ENCODE results near the gene FRMD1.

Gene FRMD1

DNA sequence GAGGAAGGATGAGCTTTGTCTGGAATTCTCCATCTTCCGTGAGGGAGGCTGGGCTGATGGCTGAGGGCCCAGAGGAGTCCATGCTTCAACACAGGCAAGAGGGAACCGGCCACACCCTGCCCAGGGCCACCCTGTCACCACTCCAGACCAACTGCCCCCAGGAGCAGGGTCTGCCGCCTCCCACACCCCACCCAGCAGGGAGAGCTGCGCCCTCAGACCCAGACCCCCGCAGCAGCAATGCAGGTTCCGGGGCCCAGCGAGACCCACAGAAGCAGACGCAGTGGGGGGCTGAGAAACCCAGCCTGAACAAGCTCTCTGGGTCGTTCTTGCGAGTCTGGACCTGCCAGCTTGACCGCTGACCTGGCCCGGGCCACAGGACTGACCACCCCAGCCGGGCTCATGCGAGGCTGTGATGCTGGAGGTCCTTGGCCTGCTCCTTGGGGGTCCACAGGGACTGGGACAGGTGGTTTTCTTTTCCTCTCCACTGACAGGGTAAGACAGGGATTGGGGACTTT, 25.0 kb downstream of the FRMD1 start:
- DNase-seq = no peak

DNA sequence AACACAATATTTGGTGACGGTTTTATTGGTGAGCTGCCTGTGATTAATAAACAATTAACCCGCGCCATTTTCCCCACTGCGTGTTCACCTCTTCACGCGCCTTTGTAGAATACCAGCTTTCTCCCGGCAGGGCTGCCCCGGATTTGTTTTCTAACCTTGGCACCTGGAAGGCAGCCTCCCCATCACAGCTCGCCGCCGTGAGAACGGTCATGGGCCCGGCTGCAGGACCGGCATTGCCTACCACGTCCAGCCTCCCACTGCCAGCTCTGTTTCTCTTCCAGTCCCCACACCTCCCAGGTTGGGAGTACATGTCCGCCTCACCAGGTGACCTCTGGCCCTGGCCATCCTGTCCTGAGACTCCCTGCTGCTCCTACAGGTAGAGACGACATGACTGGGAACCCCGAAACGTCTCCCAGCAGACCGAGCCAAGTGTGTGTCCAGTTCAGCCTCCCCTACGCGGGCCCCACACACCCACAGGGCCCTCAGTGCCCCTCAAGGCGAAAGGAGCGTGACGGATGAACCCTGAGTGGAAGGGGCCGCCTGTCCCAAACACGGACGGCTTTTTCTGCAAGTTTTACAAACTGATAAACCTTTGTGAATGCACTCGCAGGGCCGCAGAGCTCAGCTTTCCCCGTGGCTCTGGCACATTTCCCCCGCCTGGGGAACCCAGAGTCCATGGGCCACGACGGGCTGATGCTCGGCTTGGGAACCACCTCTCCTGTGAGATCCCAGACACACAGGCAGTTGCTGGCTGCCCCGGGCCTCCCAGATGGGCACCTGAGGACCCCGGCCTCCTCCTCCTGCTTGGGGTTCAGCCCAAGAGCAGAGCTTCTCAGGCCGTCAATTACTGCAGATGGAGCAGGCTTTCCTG, 25.7 kb downstream of the FRMD1 start:
- DNase-seq = no peak

DNA sequence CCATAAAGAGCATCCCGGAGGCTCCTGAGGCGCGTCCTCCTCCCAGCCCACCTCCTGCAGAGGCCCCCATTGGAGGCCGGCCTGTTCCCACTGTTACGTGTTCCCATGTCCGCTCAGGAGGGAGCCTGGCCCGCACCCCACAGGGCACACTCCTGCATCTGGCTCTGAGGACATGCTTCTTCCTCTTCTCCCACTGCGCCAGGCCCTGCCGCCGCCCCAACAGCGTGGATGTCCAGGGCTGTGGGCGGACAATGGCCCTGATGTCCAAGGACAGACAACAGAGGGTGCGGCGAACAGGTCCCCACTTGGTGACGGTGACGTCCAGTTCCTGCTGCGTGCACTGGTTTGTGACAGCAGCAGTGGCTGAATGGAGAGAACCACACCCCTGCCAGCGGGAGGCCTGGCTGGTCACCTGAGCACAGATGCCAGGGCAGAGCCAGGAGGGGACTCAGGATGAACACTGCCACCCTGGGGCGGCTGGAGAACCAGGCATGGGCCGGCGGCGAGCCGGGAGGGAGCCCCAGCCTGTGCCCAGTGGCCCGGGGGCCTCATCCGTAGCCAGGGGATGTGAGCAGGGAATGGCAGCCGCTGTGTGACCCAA, 26.6 kb downstream of the FRMD1 start:
- no peak for DNase-seq

DNA sequence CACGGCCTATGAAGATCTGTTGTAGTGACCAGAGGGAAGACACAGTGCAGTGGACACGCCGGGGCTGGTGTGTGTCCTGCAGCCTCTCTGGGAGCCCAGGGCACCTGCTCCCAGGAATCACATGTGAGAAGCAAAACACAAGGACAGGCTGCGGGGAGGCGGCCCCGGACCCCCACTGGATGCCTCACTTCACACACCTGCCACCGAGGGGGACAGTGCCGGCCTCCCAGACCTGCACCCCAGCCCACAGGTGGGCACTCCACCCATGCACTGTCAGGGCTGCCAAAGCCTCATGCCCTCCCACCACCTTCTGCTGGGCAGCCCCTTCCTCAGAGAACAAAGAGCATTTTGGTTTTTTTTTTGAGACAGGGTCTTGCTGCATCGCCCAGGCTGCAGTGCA, 27.4 kb downstream of the FRMD1 start:
- no peak for DNase-seq

DNA sequence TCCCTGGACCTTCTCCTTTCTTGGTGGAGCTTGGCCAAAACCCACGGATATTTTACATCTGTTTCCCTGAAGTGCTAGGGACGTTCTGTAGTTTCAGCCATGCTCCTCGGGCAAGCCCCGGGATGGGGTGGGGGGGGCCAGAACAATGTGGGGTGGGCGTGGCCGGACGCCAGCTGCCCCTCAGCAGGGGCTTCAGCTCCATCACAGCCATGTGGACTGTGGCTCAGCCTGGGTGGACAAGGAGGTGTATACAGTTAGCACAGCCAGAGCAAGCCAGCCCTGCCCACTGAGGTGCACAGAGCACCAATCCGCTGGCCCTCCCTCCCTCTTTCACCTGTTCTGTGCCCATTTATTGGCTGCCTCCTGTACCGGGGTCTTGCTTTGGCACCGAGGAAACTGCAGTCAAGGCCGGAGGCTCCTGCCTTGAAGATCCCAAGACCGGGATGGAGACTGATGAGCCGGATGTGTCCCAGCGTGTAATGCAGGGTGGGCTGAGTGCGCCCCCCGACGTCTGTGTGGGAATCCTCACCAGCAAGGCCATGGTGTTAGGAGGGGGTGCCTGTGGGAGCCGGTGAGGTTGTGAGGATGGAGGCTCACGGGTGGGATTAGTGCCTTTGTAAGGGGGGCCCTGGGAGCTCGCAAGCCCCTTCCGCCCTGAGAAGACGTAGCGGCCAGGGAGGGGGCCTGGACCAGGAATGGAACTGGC, 28.0 kb downstream of the FRMD1 start:
- no peak for DNase-seq

DNA sequence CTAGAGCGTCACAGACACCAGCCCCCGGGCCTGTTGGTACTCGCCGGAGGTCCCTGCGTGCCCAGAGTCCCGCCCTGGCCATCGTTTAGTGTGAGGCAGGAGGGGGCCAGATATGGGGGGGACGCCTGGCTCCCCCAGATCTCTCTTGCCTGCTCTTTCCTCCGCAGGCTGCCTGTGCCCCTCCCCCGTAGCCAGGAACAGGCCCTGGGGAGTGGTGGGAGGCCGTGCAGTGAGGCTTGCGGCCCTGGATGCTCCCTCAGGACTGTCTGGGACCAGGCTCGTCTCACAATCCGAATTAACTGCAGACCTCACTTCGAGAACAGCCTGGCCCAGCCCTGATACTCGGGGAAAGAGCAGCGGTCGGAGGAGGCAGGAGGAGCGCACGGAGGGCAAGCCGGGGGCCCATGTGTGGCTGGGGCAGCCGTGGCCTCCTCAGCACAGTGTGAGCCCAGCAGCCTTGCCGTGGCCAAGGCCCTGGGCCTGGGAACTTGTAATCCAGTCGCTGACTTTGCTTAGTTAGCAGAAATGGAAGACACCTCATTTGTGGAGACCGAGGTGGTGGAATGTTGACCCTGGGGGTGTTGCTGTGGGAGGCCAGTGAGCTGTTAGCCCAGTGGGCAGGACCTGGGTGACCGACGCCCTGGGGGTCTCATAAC, 28.7 kb downstream of the FRMD1 start:
- DNase-seq = no peak

DNA sequence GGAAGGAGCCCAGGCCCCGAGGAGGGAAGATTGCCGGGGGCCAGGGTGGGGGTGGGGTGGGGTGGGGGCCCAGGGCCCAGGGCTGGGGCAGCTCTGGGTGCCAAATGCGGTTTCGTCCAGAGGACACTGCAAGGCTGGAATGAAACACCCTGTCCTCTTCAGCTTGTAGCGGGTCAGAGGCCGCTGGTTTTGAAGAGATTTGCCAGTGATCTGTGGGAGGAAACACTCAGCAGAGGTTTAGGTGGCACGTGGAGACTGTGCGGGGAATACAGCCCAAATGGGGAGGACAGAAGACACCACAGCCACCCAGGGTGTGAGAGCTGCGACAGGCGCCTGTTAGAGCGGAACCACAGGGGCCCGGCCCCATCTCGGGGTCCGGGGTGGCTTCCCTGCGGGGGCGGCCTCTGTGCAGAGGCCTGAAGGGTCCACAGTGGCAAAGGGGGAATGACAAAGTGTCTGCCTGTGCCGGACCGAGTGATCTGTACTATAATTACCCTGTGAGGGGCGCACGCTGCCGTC, 29.2 kb downstream of the FRMD1 start:
- no peak for DNase-seq

DNA sequence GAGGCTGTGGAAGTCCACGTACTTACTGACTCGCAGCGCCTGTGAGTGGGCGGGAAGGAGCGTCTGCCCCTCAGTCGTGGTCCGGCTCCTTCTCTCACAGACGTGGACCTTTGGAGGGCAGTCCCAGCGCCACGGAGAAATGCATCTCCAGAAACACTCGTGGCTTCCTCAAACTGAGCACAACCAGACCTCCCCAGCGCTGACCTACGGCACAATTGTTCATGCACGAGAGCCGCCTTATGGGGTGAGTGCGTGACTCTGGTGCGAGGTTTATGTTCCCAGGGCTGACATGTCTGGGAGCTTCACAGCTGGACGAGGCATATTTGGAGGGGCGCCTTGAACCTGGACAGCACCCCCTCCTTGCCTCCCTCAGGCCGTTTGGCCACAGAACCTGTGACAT, 29.7 kb downstream of the FRMD1 start:
- DNase-seq = no peak

DNA sequence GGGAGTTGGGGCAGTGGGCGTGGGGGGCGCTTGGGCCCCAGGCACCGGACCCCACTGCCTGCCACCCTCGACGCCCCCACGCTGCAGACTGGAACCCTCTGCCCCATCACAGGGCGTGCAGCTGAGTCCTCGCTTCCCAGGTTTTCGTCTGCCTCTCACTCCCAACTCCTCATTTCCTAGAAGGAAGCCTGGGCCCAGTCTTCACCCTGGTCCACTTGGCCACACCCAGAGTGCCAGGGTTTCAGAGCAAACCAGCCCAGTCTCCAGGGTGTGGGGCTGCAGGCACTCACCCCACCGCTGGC, 30.3 kb downstream of the FRMD1 start:
- no peak for DNase-seq

DNA sequence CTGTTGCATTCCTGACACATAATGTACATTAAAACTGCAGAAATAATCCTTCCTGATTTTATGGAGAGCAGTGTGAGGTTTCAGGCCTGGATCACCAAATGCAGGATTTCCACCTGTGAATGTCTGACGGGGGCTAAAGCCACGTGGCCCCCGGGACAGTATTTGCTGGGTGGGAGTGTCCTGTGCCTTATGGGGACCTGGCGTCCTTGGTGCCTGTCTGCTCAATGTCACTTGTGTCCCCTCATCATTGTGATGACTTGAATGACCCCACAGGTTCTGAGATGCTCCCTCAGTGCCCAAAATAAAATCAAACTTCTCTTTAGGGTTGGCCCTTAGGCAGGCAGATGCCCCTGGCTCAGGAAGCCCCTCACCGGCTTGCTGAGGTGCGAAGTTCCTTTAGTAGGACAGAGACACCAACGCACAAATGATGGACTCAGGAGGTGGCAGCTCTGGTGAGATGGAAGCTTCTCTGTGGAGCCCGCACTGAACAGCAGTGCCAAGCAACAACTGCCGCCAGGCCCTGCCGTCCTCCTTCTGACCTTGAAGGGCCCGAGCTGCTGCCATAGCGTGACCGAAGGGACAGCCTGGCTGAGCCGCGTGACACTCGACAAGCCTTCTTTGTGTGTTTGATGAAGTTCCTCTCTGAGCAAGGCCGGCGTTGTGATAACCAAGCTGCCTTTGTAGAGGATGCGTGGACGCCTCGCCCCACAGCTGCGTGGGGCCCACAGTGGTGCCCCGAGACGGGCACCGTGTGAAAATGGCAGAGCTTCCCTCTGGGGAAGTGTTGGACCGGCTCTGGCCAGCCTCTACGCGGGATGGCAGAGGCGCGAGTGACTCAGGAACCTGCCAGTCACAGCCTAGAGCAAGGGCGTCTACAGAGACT, 30.9 kb downstream of the FRMD1 start:
- no peak for DNase-seq

DNA sequence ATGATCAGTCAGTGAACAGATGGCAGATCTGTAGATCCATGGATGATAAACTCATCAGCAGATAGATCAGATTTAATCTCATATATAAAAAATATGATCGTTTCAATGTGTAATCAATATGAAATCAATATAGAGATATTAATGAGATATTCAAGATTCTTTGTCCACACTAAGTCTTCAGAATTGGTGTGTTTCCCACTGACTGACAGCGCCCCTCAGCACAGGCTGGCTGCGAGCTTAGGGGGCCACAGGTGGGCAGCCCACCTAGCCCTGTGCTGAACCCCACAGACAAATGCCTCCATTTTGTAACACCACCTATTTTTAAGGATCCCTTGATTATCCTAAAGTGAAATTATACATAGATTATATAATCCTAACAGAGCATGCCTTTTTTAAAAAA, 32.3 kb downstream of the FRMD1 start:
- DNase-seq = no peak

DNA sequence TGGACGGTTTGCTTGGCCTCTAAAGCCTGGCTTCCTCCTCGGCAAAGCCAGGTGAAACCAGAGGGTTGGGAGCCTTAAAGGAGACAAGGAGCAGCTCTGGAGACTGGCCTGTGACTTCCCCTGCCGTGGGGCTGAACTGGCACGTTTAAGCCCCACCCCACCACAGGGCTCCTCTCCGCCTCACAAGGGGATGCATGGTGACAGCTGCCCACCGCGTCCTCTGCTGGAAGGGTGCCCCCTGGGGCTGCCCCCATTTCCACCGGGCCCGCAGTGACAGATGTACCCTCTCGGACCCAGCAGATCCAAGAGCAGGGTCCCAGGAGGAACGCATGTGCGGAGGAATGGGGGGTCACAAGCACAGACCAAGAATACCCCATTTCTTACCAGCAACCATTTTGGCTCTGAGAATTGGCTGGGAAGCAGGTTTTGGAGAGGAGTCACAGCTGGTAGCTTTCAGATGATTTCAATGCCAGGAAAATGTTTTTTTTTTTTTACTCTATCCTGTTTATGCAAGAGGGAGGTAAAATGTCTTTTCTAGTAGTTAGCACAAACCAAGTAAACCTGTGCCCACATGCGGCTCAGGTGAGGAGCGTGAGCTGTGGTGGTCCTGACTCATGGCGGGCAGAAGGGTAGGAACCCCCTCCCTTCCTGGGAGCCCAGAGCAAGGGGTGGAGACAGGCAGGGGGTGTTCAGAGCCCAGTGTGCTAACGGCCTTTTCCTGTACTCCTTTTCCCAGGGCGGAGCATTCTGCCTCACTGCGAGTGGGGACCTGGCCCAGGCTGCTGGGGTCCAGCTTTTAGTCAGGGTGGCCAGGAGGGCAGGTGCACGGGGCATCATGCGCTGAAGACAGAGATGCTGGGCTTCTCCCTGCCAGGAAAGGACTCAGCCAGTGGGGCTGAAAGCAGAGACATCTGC, 33.0 kb downstream of the FRMD1 start:
- no peak for DNase-seq

DNA sequence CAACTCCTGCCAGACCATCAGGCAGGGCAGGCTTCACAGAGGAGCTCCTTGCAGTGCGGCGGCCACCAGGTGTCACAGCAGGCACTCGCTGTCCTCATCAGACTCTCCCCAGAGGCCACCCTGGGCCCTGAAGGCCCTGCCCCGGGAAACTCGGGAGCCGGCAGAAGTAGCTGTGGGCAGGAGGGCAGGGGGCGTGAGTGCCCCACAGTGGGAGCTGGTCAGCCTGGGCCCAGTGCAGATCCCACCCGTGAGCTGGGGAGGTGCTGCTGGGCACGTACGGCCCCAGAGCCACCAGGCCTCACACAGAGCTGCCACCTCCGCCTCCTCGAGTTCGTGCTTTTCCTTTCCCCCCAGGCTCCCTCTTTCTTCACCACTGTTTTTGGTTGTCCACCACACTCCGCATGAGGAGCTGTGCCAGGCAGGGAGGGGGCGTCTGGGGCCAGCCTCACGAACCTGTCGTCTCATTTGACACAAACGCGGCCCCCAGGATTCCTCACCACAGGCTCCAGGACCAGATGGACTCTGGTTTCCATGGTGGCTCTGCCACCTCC, 33.8 kb downstream of the FRMD1 start:
- DNase-seq = no peak

DNA sequence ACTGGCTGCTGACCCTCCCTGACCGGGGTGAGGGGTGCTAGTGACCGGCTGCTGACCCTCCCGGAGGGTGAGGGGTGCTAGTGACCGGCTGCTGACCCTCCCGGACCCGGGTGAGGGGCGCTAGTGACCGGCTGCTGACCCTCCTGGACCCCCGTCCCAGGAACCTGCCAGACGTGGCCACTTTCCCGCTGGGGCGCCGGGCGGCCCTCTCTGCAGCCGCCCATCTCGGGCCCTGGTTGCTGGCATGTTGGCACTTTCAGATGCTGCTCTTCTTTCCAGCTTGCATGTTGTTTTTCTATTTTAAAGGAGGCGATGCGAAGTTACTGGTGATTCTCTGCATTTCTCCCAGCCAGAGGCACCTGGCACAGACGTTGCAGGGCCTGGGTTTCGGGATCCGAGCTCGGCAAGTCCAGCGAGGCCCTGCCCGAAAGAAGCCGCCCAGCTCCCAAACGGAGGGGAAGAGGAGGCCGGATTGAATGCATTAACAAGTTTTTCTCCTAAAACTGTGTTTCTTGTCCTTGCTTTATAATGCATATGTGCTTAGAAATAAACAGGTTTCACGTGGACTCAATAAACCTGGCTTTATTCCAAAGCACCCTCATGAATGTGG, 34.4 kb downstream of the FRMD1 start:
- no peak for DNase-seq

DNA sequence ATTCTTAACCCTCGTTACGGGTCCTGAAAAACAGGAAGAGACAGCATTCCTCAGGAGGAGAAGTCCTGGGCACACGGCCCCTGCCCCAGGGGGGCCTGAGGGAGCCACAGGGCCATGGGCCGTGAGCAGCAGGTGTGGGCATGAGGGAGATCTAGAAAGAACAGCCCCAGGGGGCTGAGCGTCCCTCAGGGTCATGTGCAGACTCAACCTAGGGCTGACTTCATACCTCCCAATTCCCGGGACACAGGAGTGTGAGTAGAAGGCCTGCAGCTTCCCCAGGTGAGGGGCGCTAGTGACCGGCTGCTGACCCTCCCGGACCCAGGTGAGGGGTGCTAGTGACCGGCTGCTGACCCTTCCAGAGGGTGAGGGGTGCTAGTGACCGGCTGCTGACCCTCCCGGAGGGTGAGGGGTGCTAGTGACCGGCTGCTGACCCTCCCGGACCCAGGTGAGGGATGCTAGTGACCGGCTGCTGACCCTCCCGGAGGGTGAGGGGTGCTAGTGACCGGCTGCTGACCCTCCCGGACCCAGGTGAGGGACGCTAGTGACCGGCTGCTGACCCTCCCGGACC, 35.1 kb downstream of the FRMD1 start:
- no peak for DNase-seq

DNA sequence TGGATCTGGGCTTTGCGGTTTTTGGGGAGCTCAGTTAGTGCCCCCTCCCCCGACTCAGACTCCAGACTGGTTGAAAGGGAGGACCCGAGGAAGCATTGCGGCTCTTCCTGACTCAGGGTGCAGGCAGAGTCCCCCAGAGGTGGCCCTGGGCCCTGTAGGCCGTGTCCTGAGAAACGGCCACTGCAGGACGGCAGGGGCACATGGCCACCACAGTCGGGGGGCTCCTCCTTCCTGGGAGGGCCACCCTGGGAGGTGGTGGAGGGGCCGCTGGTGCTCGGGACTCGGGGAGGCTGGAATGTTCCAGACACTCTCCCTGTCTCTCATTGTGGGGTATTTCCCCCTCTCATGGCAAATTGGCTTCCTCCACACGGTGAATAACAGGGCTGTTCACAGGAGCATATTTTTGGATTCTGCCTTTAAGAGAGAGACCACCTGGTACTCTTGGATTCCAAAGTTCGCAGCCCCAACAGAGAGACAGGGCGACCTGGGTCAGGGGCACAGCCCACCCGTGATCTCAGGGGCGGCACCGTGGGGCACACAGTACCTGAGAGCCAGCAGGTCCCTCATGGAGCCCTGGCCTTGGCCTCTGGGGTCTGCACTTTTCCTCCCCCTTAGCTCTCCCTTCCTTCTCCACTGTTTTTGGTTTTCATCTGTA, 35.7 kb downstream of the FRMD1 start:
- no peak for DNase-seq

DNA sequence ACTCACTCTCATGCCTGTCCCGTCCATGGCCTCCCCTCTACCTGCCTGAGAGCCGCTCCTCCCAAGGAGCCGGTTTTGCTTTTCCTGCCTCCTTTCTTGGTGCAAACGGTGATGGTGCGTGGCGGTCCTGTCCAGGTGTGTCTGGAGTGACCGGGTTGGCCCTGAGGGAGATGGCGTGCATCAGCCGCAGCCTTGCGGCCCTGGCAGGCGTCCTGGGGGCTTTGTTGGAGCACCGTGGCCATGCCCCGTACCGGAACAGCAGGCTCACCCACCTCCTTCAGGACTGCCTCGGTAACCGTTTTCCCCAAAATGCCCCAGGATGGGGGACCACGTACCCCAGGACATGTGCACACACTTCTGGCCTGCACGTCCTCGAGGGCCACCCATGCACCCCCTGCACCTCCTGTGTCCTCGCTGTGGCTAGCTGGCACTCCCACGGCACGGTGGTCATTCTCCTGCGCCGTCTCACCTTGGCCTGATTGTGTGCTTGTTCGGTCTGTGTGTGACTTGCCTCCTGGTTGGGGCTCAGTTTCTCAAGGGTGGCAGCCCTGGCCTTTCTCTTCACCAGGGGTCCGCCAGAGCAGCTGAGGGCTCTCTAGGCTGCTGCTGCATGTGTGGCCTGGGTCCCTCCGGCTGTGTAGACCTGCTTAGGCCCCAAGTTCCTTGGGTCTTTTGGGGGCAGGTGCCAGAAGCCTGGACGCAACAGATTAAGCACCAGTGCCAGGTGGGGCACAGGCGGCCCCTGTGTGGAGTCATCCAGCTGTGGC, 36.4 kb downstream of the FRMD1 start:
- DNase-seq = no peak

DNA sequence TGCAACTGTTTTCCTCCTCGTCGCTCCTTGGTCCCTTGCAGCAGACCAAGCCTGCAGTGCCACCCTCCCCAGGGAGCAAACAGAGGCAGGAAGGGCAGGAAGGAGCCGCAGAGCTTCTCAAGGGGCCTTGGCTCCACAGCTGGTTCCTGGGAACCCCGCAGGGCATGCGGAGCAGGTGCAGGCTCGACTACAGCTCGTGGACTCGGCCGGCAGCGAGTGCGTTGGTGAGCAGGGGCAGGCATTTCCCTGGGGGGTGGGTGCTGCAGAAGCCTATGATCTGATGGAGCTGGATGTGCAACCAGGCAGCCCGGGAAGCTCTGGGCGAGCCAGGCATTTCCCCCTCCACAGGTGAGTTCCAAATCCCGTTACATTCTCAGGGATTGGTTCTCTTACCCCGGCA, 37.1 kb downstream of the FRMD1 start:
- DNase-seq = no peak
